Adrenal gland (tissue), 12 donors: ENCODE results near the gene MTNR1A. TPM values are rescaled to one million over a fixed set of nuclear protein-coding genes. Genes with fewer than 3 reads are reported as not detected.

Experiments
- DNase-seq, 7 donors: peaks; one replicate each; pipeline ENCODE4 v3.0.0-alpha.2; 2019 to 2020
- H3K27ac ChIP-seq, 5 donors: fragments of 200-600 bp; sonication (generic) in 4 of 5; 1 replicate in 3 of 5; 2 replicates in 2 of 5; pipeline versions ENCODE4 v1.5.1 to v1.8.0; 2016 to 2020; ENCODE audit warnings: mild to moderate bottlenecking in 1 of 5
- H3K27me3 ChIP-seq: fragments of 200-600 bp; 2 replicates; pipeline ENCODE4 v1.8.0; 2021
- H3K36me3 ChIP-seq, 2 donors: fragments of 200-600 bp; replicated peaks in 1 of 2; 1 replicate in 1 of 2; 2 replicates in 1 of 2; pipeline versions ENCODE4 v1.5.1 to v1.8.0; 2018 to 2022
- H3K4me1 ChIP-seq, 2 donors: fragments of 200-600 bp; replicated peaks in 1 of 2; 1 replicate in 1 of 2; 2 replicates in 1 of 2; pipeline versions ENCODE4 v1.5.1 to v1.8.0; 2018 to 2021
- H3K4me3 ChIP-seq, 4 donors: fragments of 200-600 bp; sonication (generic) in 3 of 4; one replicate each; pipeline ENCODE4 v1.5.1; 2016 to 2018
- H3K9me3 ChIP-seq, 3 donors: fragments of 200-600 bp; sonication (generic) in 1 of 3; replicated peaks in 1 of 3; 1 replicate in 2 of 3; 2 replicates in 1 of 3; pipeline versions ENCODE4 v1.5.1 to v1.8.0; 2016 to 2021
- POLR2A ChIP-seq, 2 donors: fragments of 450-650 bp; IDR thresholded peaks; one replicate each; pipeline ENCODE4 v1.6.1; 2017; ENCODE audit warnings: antibody characterized with exemption in 2 of 2, mild to moderate bottlenecking in 2 of 2, moderate library complexity in 1 of 2
- WGBS, 4 donors: extraction: QIAGEN DNeasy Blood & Tissue Kit in 2 of 4; methylation state at CpG; one replicate each; pipeline versions ENCODE4 v1.1.5 to v1.1.7; 2013 to 2017; 5-methylcytosine and 5-hydroxymethylcytosine counted together
- intact Hi-C, 2 donors: fragments of 100-400 bp; cut with DNase I; formaldehyde crosslinking; loops; one replicate each; pipeline versions ENCODE4 v1.14.1 to v1.15.0; 2022 to 2023
- polyA plus RNA-seq, 3 donors: library from polyadenylated mRNA; stranded (reverse); fragments of 200-250 nt in 2 of 3; fragments of 350-450 nt in 1 of 3; fragmentation: Illumina TruSeq in 1 of 3; extraction: RNeasy Lipid Tissue Mini Kit (QIAGEN cat#74804) in 1 of 3; gene quantifications; one replicate each; pipeline ENCODE4 v1.2.3, GENCODE V29; 2013 to 2014
- total RNA-seq, 9 donors: library from RNA; depleted of rRNA in 4 of 9; stranded (reverse); fragments of >200 nt in 4 of 9; fragments of 120-200 nt in 1 of 9; fragmentation: NEBNext Ultra II Directional in 1 of 9; extraction: Animal tissue kit (Norgen Biotek cat#: 25700) in 1 of 9; gene quantifications; one replicate each; pipeline versions ENCODE4 v1.1.0 to v1.2.4, GENCODE V29; 2013 to 2023
- TF ChIP-seq, protein P1 (sequence below), 6 experiments: fragments of 450-650 bp in 4 of 6; fragments of 200-600 bp in 2 of 6; sonication (generic) in 1 of 6; IDR thresholded peaks; 1 replicate in 5 of 6; 2 replicates in 1 of 6; pipeline versions ENCODE4 v1.5.1 to v1.8.0; 2016 to 2021; ENCODE audit warnings: antibody characterized with exemption in 6 of 6, mild to moderate bottlenecking in 2 of 6, moderate library complexity in 1 of 6
- donor health status: healthy with polysubstance abuse.
- donor health status: Bipolar disorder and iron deficiency.
- donor health status: DM: yes; HTN: yes; CAD: no.
- donor health status: DM: no; HTN: no; CAD: no.
- donor health status: DM: no; HTN: no; CAD: no.
- donor health status: DM: yes; HTN: yes; CAD: no.

Gene MTNR1A
- total and polyA plus RNA-seq, 12 donors: not detected

DNA sequence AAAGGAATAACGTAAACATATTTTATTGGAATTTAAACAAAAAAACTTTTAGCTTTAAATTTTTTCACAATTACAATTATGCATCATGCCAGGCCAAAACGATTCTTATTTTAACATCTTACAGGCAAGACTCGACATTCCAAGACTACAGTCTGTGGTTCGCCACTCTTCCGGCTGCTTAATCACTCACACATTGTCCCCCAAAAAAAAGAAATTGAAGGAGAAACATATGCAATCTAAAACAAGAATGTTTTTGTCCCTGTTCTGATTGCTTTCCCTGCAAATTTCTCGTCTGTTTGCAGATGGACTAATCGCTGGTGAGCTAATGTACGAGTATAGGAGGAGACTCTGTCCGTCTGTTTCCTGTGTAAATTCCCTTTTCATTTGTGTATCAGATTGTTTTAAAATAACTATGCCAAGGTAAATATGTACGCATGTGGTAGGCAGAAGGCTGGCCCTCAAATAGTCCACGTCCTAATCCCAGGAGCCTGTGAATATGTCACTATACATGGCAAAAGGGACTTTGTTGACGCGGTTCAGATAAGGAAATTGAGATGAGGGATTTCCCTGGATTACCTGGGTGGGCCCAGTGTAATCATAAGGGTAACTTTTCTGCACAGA lies 37.7 kb upstream of the MTNR1A start:
- no peak for TF ChIP-seq POLR2A (IDR thresholded peaks at IDR 0.05)
- TF ChIP-seq, protein P1, sequence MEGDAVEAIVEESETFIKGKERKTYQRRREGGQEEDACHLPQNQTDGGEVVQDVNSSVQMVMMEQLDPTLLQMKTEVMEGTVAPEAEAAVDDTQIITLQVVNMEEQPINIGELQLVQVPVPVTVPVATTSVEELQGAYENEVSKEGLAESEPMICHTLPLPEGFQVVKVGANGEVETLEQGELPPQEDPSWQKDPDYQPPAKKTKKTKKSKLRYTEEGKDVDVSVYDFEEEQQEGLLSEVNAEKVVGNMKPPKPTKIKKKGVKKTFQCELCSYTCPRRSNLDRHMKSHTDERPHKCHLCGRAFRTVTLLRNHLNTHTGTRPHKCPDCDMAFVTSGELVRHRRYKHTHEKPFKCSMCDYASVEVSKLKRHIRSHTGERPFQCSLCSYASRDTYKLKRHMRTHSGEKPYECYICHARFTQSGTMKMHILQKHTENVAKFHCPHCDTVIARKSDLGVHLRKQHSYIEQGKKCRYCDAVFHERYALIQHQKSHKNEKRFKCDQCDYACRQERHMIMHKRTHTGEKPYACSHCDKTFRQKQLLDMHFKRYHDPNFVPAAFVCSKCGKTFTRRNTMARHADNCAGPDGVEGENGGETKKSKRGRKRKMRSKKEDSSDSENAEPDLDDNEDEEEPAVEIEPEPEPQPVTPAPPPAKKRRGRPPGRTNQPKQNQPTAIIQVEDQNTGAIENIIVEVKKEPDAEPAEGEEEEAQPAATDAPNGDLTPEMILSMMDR (IDR thresholded peaks at IDR 0.05): no peak
- DNase-seq: no peak
- Histone ChIP-seq H3K4me3 (no peak overlapping the region), H3K9me3 (no peaks in the 10 kb centered on the region), H3K27me3 (no peaks in the 10 kb centered on the region), H3K27ac (no peak overlapping the region), H3K36me3 (no peaks in the 10 kb centered on the region), H3K4me1 (no peaks in the 10 kb centered on the region)
- intact Hi-C loops: no loop called here
- WGBS, 4 donors: 88 to 92% (median 91%) methylated on average over 13 of the region's 13 CpGs

DNA sequence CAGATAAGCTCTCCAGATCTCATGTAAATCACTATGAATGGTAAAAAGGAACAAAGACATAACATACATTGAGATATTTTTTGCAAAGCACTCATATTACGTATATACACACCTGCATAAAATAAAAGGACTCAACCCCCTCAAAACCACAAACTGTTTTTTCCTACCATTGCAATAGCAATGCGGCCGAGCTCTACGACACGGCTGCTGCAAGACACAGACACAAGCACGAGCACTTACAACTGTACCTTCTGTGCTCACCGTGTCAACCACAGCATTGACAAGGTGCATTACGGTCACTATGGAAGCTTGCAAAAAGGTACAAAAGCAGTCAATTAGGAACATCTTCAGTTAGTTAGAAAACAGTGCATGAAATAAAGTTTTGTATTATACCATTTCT lies 37.1 kb upstream of the MTNR1A start:
- Histone ChIP-seq H3K4me1 (no peaks in the 10 kb centered on the region), H3K27me3 (no peaks in the 10 kb centered on the region), H3K36me3 (no peaks in the 10 kb centered on the region), H3K4me3 (no peak overlapping the region), H3K9me3 (no peaks in the 10 kb centered on the region), H3K27ac (no peak overlapping the region)
- TF ChIP-seq POLR2A (IDR thresholded peaks at IDR 0.05): no peak
- TF ChIP-seq, protein P1 (IDR thresholded peaks at IDR 0.05): no peak
- DNase-seq: no peak
- intact Hi-C loops: no loop called here
- WGBS, 4 donors: 84 to 93% (median 91%) methylated on average over 8 of the region's 8 CpGs

DNA sequence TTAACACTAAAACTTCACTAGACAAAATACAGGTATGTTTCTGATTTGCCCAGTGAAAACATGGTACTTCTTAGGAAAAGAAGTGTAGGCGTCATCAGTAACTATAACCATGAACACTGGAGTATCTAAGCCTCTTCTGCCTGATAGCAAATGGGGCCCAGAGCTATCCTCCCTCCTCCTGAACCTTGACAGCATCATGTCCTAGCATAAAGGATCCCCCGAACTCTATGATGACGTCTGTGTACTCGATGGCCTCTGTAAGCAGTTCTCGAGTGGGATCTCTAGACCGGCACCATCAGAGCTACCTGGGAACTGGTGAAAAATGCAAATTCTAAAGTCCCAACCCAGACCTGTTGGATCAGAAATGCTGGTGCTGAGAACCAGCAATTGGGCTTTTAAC lies 36.3 kb upstream of the MTNR1A start:
- no peaks in the 10 kb centered on the region for H3K27me3 ChIP-seq
- H3K27ac ChIP-seq: no peak overlapping the region
- DNase-seq: no peak
- 84 to 97% (median 85%) methylated on average over 6 of the region's 6 CpGs for WGBS, 4 donors
- no peak for TF ChIP-seq POLR2A (IDR thresholded peaks at IDR 0.05)
- TF ChIP-seq, protein P1 (IDR thresholded peaks at IDR 0.05): no peak
- no peaks in the 10 kb centered on the region for H3K4me1 ChIP-seq
- no peaks in the 10 kb centered on the region for H3K36me3 ChIP-seq
- H3K4me3 ChIP-seq: no peak overlapping the region
- no peaks in the 10 kb centered on the region for H3K9me3 ChIP-seq
- intact Hi-C loops: no loop called here

DNA sequence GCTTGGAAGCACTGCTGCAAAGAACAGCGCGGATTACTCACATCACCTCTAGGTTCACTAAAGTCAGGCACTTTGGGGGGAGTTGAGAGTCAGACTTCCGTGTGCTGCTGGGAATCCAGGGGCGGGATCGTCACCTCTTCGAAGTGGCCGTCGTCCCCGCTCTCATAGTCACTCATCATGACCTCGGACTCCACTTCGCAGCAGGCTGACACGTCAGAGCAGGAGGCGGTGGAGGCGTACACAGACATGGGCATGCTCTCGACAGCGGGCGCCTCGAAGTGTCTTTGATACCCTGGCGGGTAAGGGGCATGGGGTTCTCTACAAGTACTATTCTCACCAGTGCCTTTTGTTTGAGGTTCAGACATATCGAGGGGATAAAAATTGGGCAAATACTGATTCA lies 33.1 kb upstream of the MTNR1A start:
- no peak for DNase-seq
- 88 to 93% (median 91%) methylated on average over 17 to 20 of the region's 20 CpGs for WGBS, 4 donors
- no peaks in the 10 kb centered on the region for H3K9me3 ChIP-seq
- intact Hi-C loops: loop anchor here (5.0 to 10.0 kb wide), 3 partner anchors 114 to 294 kb away; no protein-coding TSS in a partner anchor
- H3K27me3 ChIP-seq: no peaks in the 10 kb centered on the region
- no peak overlapping the region for H3K27ac ChIP-seq
- no peak overlapping the region for H3K4me3 ChIP-seq
- no peaks in the 10 kb centered on the region for H3K4me1 ChIP-seq
- no peak for TF ChIP-seq POLR2A (IDR thresholded peaks at IDR 0.05)
- TF ChIP-seq, protein P1 (IDR thresholded peaks at IDR 0.05): no peak
- H3K36me3 ChIP-seq: no peaks in the 10 kb centered on the region
